Measurements from ENCODE around the gene ATP1B2.
A peak's percentile ranks its signal among the peaks of the same experiment; 100 is the strongest.
"Not testable (repeated sequence)": the region's sequence is repeated elsewhere in the genome, so short reads cannot be mapped to it uniquely, and the experiment has no call there.

The ATP1B2 gene

DNA sequence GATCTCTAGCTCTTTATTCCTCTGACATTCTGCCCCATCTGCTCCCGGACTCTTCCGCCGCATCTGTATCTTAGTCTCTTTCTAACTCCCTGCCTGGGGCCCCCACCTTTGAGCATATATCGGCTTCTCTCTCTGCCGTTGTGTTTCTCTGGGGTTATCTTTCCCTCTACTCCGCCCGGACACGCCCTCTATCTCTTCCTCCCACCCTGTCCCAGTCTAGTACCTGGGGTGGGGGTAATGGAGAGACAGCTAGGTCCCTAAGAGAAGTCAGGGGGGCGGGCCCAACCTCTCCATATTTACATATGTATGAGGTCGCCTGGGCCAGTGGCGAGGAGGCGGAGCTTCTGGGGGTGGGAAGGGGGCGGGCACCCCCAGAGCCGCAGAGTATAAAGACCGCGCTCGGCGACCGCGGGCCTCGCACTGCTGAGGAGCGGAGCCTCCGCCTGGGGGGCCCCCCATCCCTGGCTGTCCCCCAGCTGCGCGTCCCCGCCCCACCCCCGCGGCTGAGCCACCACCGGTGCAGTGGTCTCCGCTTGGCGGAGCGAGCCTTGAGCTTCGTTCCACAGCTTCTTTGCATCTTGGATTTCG, at the start of gene ATP1B2:
Gene ATP1B2, plus strand, starts transcription at position 418 of the 588 bp plus-strand sequence. CDS start 593 bp downstream, outside the sequence.
- peak; percentile 49 to 53 for DNase-seq

DNA sequence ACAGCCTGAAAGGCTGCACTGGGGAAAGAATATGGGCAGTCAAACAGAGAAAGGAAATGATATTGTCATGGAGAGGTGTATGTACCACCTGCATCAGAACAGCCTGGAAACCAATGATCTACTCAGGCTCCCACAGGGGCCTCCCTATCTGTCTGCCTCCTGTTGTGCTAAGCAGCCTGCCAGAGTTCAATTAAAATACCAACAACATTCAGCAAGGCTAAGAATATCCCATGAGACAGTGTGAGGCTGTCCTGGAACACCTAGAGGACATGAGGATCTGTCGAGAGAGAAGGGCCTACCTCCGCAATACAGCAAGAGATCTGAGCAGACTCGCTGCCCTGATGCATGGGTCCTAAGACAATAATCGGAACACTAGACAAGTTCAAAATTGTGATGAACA, 44.4 kb upstream of the ATP1B2 start:
- no peak for DNase-seq

GRCh38 chr17:7610641-7611040, 40.1 kb upstream of the ATP1B2 start:
- DNase-seq, result no peak

- no peak for DNase-seq
These were observed 39.0 kb upstream of the ATP1B2 start for GRCh38 chr17:7611635-7612293.

- DNase-seq, result no peak
These were observed 38.5 kb upstream of the ATP1B2 start for GRCh38 chr17:7612294-7612640.

- no peak for DNase-seq
These were observed 36.8 kb upstream of the ATP1B2 start for GRCh38 chr17:7613769-7614424.

- peak; percentile 97 to 98 for DNase-seq
These were observed 36.1 kb upstream of the ATP1B2 start, which contains the start of gene FXR2 for GRCh38 chr17:7614425-7615264. FXR2 (minus strand) TSS chr17:7614897; CDS start chr17:7614532, 365 bp downstream.

- no peak for DNase-seq
These were observed 35.4 kb upstream of the ATP1B2 start for GRCh38 chr17:7615265-7615747.

DNA sequence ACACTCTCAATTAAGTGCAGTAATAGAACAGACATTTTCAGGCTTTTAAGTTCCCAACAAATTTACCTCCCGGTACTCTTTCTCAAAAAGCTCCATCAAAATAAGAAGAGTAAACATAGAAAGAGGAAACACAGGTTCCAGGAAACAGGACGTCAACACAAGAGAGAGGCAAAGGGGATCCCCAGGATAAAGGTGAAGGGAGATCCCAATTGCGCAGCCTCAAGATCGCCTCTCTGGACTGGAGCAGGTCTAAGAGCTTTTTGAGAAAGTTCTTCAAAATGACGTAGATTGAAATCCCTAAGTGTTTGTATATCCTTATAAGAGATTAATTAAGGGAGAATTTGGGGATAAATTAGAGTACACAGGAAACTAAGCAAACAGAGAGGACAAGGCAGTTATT, 32.1 kb upstream of the ATP1B2 start:
- no peak for DNase-seq

DNA sequence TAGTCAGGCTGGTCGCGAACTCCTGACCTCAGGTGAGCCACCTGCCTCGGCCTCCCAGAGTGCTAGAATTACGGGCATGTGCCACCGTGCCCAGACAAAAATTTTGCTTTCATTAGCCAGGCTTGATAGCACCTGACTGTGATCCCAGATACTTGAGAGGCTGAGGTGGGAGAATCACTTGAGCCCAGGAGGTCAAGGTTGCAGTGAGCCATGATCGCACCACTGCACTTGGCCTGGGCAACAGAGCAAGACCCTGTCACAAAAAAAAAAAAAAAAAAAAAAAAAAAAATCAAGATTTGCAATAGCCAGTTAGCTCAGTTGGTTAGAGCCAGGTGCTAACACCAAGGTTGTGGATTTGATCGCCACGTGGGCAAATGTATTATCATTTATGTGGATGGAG, 29.9 kb upstream of the ATP1B2 start:
- no peak for DNase-seq

- no peak for DNase-seq
These were observed 27.1 kb upstream of the ATP1B2 start for GRCh38 chr17:7623661-7624060.

GRCh38 chr17:7625749-7626148, 25.0 kb upstream of the ATP1B2 start:
- DNase-seq, result not testable (repeated sequence)

DNA sequence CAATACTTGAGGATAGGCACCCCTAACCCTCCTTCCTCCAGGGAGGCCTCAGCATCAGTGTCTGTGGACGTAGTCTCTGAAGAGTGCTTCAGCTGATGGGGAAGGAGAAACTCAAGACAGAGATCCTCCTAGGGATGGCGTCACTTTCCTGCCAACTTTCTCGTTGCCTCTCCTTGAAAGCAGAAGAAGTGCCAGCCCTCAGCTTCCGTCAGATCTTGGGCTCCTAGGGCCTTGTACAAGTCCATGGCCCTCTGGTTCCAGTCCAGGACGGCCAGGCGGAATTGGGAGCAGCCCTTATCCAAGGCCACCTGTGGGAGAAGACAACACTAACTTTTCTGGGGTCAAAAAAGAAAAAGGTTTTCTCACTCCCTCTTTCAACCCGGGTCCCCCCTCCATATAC, 24.4 kb upstream of the ATP1B2 start:
- no peak for DNase-seq

DNA sequence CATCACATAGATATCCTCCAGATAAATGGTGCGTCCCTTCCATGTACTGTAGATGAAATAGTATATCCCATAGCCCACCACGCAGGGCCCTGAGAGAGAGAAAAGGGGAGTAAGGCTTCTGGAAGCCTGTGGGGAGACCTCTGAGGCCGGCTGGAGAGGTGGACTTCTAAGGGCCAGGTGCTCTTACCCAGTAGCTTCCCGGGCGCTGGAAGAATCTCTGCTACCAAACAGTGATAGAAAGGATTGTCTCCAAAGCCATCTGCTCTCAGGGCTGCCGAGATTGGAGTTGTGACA, 23.8 kb upstream of the ATP1B2 start:
- no peak for DNase-seq

DNA sequence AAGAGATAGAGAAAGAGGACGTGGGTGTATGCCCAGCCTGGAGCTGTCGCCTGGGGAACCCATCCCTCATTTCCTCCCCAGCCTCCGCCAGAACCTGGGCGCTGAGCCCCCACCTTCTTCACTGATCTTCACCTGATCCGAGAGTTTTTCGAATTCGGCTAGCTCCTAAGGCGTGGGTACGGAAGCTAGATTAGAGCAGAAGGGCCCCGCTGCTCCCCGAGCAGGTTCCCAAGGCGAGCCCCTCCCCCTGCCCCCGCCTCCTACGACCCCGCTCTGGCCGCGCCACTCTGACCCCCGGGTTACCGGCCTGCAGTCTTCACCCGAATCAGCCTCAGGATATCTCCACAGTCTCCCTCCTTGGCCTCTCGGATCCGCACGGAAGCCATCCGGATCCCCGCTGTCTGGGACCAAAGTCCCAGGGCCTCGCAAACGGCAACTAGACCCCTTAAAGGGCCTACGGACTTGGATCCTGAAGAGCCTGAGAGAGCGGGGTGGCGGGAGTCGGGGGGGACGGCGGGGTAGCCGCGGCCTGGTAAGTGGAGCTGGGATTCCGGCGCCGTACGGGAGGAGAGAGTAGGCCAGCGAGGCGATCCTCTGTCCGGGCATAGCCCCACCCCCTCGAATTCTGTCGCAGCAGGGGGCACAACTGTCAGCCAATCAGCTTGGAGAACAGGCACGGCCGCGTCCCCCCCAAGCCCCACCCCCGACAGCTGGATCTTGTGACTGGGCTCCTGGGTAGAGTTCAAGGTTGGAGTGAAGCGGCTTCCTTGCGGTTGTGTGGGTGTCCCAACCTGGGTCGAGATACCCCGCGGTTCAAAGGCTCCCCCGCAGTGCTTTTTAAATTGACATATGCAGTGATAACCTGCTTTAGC, 23.2 kb upstream of the ATP1B2 start, which contains the start of gene SAT2:
Gene SAT2, minus strand, starts transcription at position 572 of the 872 bp plus-strand sequence. Its CDS starts 186 bp downstream, at position 386.
- DNase-seq, result peak; percentile 68 to 74

DNA sequence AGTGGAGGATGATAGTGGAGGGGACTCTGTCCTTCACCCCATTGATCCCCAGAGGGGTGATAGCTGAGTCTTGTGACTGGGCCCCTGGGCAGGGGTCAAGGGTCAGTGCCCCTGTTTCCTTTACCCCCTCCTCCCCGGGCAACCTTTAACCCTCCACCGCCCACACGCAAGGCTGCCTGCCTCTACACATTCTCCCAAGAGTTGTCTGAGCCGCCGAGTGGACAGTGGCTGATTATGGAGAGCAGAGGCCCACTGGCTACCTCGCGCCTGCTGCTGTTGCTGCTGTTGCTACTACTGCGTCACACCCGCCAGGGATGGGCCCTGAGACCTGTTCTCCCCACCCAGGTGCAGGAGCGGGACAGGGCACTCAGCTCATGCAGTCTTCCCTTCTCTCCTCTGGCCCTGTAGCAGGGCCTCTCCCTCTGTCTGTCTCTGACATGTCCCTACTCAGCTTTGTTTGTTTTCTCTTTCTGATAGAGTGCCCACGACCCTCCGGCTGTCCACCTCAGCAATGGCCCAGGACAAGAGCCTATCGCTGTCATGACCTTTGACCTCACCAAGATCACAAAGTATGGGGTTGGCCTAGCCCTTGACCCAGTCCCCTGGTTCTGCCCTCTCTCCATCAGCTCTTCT, 20.7 kb upstream of the ATP1B2 start, which contains the start of gene SHBG:
Gene SHBG, plus strand, starts transcription at position 197 of the 633 bp plus-strand sequence. Its CDS starts 38 bp downstream, at position 235.
- no peak for DNase-seq

DNA sequence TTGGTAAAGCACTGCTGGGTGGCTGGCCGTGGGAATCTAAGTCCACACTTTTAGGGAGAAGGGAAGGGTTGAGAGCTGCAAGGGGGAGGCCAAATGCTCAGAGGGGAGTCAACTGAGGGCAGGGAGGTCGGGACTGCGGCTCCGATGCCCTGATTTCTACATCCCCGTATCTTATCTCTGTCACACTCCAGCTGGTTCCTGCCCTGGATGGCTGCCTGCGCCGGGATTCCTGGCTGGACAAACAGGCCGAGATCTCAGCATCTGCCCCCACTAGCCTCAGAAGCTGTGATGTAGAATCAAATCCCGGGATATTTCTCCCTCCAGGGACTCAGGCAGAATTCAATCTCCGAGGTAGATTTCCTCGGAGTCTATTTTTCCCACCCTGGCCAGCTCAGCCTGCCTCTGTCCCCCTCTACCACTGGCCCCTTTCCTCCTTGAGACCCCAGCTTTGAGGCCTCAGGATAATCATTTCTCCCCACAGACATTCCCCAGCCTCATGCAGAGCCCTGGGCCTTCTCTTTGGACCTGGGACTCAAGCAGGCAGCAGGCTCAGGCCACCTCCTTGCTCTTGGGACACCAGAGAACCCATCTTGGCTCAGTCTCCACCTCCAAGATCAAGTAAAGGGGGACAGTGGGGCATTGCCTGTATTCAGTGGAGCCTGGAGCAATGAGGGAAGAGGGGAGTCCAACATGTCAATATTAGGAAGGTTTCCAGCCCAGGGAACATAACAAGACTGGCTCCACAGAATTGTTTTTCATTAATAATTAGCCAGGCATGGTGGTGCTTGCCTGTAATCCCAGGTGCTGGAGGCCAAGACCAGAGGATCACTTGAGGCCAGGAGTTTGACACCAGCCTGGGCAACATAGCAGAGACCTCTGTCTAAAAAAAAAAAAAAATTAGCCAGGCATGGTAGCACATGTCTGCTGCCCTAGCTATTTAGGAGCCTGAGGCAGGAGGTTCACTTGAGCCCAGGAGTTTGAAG, 19.0 kb upstream of the ATP1B2 start:
- DNase-seq, result no peak

GRCh38 chr17:7632492-7632894, 18.2 kb upstream of the ATP1B2 start:
- DNase-seq, result no peak

DNA sequence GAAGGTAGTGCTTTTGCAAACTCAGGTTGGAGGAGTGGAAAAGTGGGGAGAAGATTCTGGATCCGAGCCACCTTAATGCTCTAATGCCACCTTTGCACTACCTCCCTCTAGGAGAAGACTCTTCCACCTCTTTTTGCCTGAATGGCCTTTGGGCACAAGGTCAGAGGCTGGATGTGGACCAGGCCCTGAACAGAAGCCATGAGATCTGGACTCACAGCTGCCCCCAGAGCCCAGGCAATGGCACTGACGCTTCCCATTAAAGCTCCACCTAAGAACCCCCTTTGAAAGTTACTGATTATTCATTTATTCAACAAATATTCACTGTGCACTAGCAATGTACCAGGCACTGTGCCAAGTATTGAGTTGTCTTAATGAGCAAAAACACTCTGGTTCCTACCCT, 17.6 kb upstream of the ATP1B2 start:
- no peak for DNase-seq

GRCh38 chr17:7634384-7634783, 16.3 kb upstream of the ATP1B2 start:
- peak in 1 of 2 donors; percentile 18 for DNase-seq

Data from stimulated activated CD4-positive, alpha-beta T cell treated with anti-CD3 and anti-CD28 coated beads, Interleukin-2, amount 100 ng/mL, for 48 hours (primary cell).